Measurements from ENCODE around the gene GTPBP2.

Gene GTPBP2

DNA sequence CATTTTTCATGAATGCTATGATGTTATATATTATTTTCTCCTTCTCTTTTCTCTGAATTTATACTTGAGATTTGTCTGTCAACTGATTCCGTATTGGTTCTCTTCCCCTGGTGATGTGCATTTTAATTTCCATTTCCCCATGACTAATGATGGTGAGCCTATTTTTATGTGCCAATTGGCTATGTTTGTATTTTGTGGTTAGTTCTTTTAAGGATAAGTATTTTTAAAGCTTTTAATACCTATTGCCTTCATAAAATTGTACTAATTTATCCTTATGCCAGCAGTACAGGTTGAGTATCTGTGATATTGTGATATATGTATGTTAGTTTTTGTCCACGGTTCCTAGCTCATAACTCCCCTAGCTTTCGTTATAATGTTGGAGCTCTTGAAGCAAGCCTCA lies 50.3 kb downstream of the GTPBP2 start:
- no peak for DNase-seq (ENCODE audit: low spot score)

- DNase-seq (ENCODE audit: low spot score): peak; percentile 99
Measured at GRCh38 chr6:43575772-43576551, 53.1 kb downstream of the GTPBP2 start, which contains the start of the genes POLH and XPO5. TSS of gene POLH (plus strand) at chr6:43576185. CDS start at chr6:43582320, 6,135 bp downstream. TSS of gene XPO5 (minus strand) at chr6:43576038. CDS start at chr6:43575864, 174 bp downstream.

DNA sequence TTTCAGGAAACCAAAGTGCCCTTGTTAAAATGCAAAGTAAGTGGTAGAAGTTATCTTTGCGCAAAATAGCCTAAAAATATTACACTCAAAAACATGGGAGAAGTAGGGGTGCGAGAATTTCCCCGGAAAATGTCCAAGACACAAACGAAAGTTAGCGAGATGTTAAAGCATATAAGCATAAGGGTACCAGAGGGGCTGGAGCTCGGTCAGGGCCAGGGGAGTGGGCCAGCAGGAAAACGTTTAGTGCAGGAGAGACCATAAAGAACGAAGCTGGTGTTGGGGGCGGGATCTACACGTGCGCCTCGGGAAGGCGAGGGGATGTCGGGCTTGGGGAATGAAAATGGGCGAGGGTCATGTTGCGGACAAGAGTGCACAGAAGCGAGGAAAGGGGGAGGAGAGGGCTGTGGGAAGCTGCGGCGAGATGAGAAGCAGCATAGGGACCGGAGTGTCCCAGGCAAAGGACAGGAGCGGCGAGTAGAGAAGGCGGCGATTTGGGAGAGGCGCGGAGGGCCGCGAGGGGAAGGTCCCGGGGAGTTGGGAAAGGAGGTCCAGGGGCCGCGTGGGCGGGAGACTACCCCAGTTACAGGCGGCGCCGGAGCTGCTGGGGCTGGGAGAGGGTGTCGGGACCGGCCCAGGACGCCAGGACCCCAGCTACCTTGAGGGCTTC lies 53.8 kb downstream of the GTPBP2 start:
- DNase-seq (ENCODE audit: low spot score): no peak

DNA sequence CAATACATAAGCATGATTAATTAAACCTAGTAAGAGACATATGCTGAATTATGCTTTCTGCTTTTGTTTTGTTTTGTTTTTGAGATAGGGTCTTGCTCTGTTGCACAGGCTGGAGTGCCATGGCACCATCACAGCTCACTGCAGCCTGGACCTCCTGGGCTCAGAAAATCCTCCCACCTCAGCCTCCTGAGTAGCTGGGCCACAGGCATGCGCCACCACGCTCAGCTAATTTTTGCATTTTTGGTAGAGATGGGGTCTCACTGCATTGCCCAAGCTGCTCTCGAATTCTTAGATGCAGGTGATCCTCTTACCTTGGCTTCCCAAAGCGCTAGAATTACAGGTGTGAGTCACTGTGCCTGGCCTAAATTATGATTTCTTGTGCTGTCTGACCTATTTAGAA lies 57.0 kb downstream of the GTPBP2 start:
- no peak for DNase-seq (ENCODE audit: low spot score)

DNA sequence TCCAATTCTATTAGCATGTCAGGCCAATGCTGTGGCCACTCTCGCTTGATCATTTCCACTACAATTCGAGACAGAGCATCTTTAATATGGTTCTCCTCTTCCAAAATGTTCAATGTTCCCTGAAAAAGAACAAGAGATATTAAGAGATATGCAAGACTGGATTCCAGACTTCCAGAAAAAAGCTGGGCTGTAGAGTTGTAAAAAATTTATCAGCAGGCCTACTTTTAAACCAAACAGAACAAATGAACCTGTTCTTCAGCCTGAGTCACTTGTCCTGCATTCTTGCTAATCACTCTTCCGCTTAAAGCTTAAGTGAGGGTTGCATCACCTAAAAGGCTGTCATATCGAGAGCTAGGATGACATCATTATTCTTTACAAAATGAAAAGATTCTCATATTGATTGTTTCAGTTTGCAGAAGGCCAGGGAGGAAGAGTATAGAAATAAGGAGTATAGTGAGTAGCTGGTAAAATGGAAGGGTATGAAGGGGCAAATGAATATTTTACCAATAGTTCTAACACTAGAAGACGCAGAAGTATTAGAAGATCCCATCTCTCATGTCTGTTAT lies 58.1 kb downstream of the GTPBP2 start:
- no peak for DNase-seq (ENCODE audit: low spot score)
